ENCODE data around the gene ATP5F1A. TPM values are rescaled to one million over a fixed set of nuclear protein-coding genes. Genes with fewer than 3 reads are reported as not detected.
A peak's percentile ranks its signal among the peaks of the same experiment; 100 is the strongest.
"Not testable (repeated sequence)": the region's sequence is repeated elsewhere in the genome, so short reads cannot be mapped to it uniquely, and the experiment has no call there.

Gene ATP5F1A
- polyA plus RNA-seq, 3 donors from 2014 or later: 429 to 774 (median 468) TPM

GRCh38 chr18:46051731-46052461 is 46.2 kb downstream of the ATP5F1A start:
- H3K36me3 Mint-ChIP-seq: no peaks in the 10 kb centered on the region
- peaks cover 70% of the 10 kb centered on the region in 2 donors for H3K4me1 Mint-ChIP-seq
- peaks cover 0 to 4% (median 2%) of the 10 kb centered on the region in 3 donors for H3K27me3 Mint-ChIP-seq (ENCODE audit: low read depth in 3 of 3)
- peak overlapping the region in 2 of 5 donors; percentile 14 to 22 for H3K4me3 Mint-ChIP-seq
- DNase-seq: no peak
- peak overlapping the region; percentile 16 to 78 (median 61) for H3K27ac Mint-ChIP-seq
- H3K9me3 Mint-ChIP-seq: no peaks in the 10 kb centered on the region

DNA sequence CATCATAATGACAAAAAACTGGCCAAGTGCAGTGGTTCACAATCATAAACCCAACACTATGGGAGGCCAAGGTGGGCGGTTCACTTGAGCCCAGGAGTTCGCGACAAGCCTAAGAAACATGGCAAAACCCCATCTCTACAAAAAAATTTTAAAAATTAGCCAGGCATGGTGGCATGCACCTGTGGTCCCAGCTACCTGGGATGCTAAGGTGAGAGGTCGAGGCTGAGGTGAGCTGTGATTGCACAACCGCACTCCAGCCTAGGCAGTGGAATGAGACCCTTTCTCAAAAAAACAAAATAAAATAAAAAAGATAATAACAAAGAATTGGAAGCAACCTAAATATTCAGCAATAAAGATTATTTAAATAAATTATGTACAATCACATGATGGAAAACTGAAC is 47.8 kb downstream of the ATP5F1A start:
- DNase-seq: no peak
- Mint-ChIP-seq H3K27me3 (ENCODE audit: low read depth in 3 of 3) (peaks cover 0 to 4% (median 0%) of the 10 kb centered on the region in 3 donors), H3K9me3 (no peaks in the 10 kb centered on the region), H3K27ac (no peak overlapping the region), H3K36me3 (no peaks in the 10 kb centered on the region), H3K4me1 (peaks cover 62 to 68% of the 10 kb centered on the region in 2 donors), H3K4me3 (no peak overlapping the region)

- H3K27me3 Mint-ChIP-seq (ENCODE audit: low read depth in 3 of 3): peaks cover 0 to 4% (median 0%) of the 10 kb centered on the region in 3 donors
- peak overlapping the region in 4 of 6 donors; percentile 27 to 71 (median 57) for H3K27ac Mint-ChIP-seq
- no peak overlapping the region for H3K4me3 Mint-ChIP-seq
- no peaks in the 10 kb centered on the region for H3K9me3 Mint-ChIP-seq
- peaks cover 54 to 58% of the 10 kb centered on the region in 2 donors for H3K4me1 Mint-ChIP-seq
- H3K36me3 Mint-ChIP-seq: no peaks in the 10 kb centered on the region
- no peak for DNase-seq
Observed at GRCh38 chr18:46048641-46049040, 49.5 kb downstream of the ATP5F1A start.

DNA sequence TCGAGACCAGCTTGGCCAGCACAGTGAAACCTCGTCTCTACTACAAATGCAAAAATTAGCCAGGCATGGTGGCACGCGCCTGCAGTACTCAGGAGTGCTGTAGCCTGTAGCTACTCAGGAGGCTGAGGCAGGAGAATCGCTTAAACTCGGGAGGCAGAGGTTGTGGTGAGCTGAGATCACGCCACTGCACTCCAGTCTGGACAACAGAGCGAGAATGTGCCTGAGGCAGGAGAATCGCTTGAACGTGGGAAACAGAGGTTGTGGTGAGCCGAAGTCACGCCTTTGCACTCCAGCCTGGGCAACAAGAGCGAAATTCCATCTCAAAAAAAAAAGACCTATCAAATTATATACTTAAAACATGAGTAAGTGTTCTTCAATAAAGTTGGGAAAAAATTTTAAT is 50.7 kb downstream of the ATP5F1A start:
- not testable (repeated sequence) for H3K27ac Mint-ChIP-seq; DNase-seq; H3K4me3 Mint-ChIP-seq; H3K27me3 Mint-ChIP-seq (ENCODE audit: low read depth in 3 of 3); H3K9me3 Mint-ChIP-seq; H3K36me3 Mint-ChIP-seq
- peaks cover 54 to 58% of the 10 kb centered on the region in 2 donors for H3K4me1 Mint-ChIP-seq

- no peak overlapping the region for H3K4me3 Mint-ChIP-seq
- H3K27ac Mint-ChIP-seq: peak overlapping the region in 3 of 6 donors; percentile 27 to 68 (median 38)
- peaks cover 55 to 58% of the 10 kb centered on the region in 2 donors for H3K4me1 Mint-ChIP-seq
- no peak for DNase-seq
- peaks cover 0 to 2% (median 1%) of the 10 kb centered on the region in 3 donors for H3K27me3 Mint-ChIP-seq (ENCODE audit: low read depth in 3 of 3)
- no peaks in the 10 kb centered on the region for H3K36me3 Mint-ChIP-seq
- H3K9me3 Mint-ChIP-seq: no peaks in the 10 kb centered on the region
Observed at GRCh38 chr18:46046688-46047087, 51.4 kb downstream of the ATP5F1A start.

DNA sequence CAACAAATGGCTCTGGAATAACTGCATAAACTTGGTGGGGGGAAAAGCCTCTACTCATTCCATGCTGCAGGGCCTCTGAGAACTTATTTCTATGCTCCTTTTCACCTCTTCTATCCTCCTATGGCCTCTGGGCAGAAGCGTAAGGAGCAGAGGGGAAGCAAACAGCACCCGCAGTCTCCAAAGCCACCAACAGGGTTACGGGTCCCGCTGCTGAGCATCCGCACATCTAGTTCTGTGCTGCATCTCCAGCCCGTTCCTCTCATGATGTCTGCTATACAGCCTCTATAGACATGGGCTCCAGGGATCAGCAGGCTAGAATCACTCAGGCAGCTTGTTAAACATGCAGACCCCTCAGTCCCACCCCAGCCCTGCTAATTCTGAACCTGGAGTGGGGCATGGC is 52.0 kb downstream of the ATP5F1A start:
- peaks cover 53 to 56% of the 10 kb centered on the region in 2 donors for H3K4me1 Mint-ChIP-seq

GRCh38 chr18:46042571-46043123 is 55.4 kb downstream of the ATP5F1A start:
- Mint-ChIP-seq H3K27ac (peak overlapping the region; percentile 36 to 86 (median 77)), H3K9me3 (no peaks in the 10 kb centered on the region), H3K4me1 (peaks cover 50 to 55% of the 10 kb centered on the region in 2 donors), H3K27me3 (ENCODE audit: low read depth in 3 of 3) (peaks cover 0 to 2% (median 0%) of the 10 kb centered on the region in 3 donors), H3K36me3 (peaks cover 9 to 11% (median 10%) of the 10 kb centered on the region in 3 donors), H3K4me3 (peak overlapping the region; percentile 2 to 72 (median 60))
- DNase-seq: peak in 2 of 3 donors; percentile 5 to 8

More for the DNA sequence above, 52.0 kb downstream of the ATP5F1A start:
- no peak for DNase-seq
- no peaks in the 10 kb centered on the region for H3K36me3 Mint-ChIP-seq
- peak overlapping the region in 4 of 6 donors; percentile 20 to 68 (median 32) for H3K27ac Mint-ChIP-seq
- H3K27me3 Mint-ChIP-seq (ENCODE audit: low read depth in 3 of 3): peaks cover 0 to 2% (median 1%) of the 10 kb centered on the region in 3 donors
- H3K4me3 Mint-ChIP-seq: no peak overlapping the region
- H3K9me3 Mint-ChIP-seq: no peaks in the 10 kb centered on the region

GRCh38 chr18:46040747-46041104 is 57.4 kb downstream of the ATP5F1A start:
- peaks cover 44 to 45% of the 10 kb centered on the region in 2 donors for H3K4me1 Mint-ChIP-seq
- no peaks in the 10 kb centered on the region for H3K9me3 Mint-ChIP-seq
- peaks cover 0 to 4% (median 2%) of the 10 kb centered on the region in 3 donors for H3K27me3 Mint-ChIP-seq (ENCODE audit: low read depth in 3 of 3)
- DNase-seq: no peak
- peak overlapping the region in 4 of 6 donors; percentile 51 to 76 (median 70) for H3K27ac Mint-ChIP-seq
- peak overlapping the region in 1 of 5 donors; percentile 38 for H3K4me3 Mint-ChIP-seq
- H3K36me3 Mint-ChIP-seq: peaks cover 11 to 14% (median 12%) of the 10 kb centered on the region in 3 donors

DNA sequence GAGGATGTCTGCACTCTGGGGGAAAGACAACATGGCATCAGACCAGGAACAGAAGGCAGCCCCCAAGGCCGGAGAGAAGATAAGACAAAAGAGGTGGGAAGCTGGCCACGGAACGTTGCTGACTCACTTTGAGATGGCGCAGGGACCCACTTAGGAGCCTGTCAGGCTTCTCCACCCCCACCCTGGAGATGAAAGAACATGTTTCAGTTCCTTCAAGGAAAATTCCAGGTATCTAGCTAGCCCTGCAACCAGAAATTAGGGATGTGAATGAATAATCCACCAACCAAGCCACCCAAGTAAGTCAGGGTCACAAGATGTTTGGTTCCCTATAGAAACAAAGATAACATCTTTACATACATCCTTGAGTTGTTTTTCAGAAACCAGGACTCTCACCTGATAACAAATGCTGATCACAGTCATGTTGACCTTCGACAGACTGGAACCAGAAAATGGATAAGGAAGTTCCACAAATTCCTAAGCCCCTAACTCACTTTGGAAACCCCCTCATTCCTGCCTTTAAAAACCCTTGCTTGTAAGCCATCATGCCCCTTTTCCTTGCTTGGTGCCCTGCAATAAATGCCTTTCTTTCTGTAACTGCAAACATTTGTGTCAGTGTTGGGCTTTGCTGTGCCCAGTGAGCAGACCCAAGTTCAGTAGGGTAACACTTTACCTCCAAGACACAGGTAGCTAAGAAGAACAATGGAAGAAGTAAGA is 57.9 kb downstream of the ATP5F1A start:
- Mint-ChIP-seq H3K36me3 (peaks cover 11 to 18% (median 12%) of the 10 kb centered on the region in 3 donors), H3K9me3 (no peaks in the 10 kb centered on the region), H3K27me3 (ENCODE audit: low read depth in 3 of 3) (peaks cover 0 to 4% (median 2%) of the 10 kb centered on the region in 3 donors), H3K4me3 (no peak overlapping the region), H3K4me1 (peaks cover 43 to 45% of the 10 kb centered on the region in 2 donors), H3K27ac (peak overlapping the region in 4 of 6 donors; percentile 51 to 76 (median 70))
- no peak for DNase-seq

GRCh38 chr18:46037512-46038305 is 60.4 kb downstream of the ATP5F1A start:
- H3K27ac Mint-ChIP-seq: peak overlapping the region in 1 of 6 donors; percentile 37
- H3K9me3 Mint-ChIP-seq: no peaks in the 10 kb centered on the region

GRCh38 chr18:46035696-46036680 is 62.1 kb downstream of the ATP5F1A start:
- peaks cover 17 to 23% of the 10 kb centered on the region in 2 donors for H3K4me1 Mint-ChIP-seq
- no peaks in the 10 kb centered on the region for H3K9me3 Mint-ChIP-seq
- no peak for DNase-seq
- H3K4me3 Mint-ChIP-seq: no peak overlapping the region
- H3K27me3 Mint-ChIP-seq (ENCODE audit: low read depth in 3 of 3): peaks cover 0 to 5% (median 2%) of the 10 kb centered on the region in 3 donors
- H3K27ac Mint-ChIP-seq: peak overlapping the region in 1 of 6 donors; percentile 75
- peaks cover 11 to 26% (median 25%) of the 10 kb centered on the region in 3 donors for H3K36me3 Mint-ChIP-seq

More at GRCh38 chr18:46037512-46038305, 60.4 kb downstream of the ATP5F1A start:
- peaks cover 0 to 5% (median 2%) of the 10 kb centered on the region in 3 donors for H3K27me3 Mint-ChIP-seq (ENCODE audit: low read depth in 3 of 3)
- H3K36me3 Mint-ChIP-seq: peaks cover 11 to 20% (median 18%) of the 10 kb centered on the region in 3 donors
- H3K4me1 Mint-ChIP-seq: peaks cover 28 to 29% of the 10 kb centered on the region in 2 donors
- DNase-seq: no peak
- H3K4me3 Mint-ChIP-seq: no peak overlapping the region

- Mint-ChIP-seq H3K36me3 (peaks cover 5 to 21% (median 19%) of the 10 kb centered on the region in 3 donors), H3K4me1 (peaks cover 4 to 8% of the 10 kb centered on the region in 2 donors), H3K9me3 (no peaks in the 10 kb centered on the region), H3K27ac (no peak overlapping the region), H3K27me3 (ENCODE audit: low read depth in 3 of 3) (peaks cover 0 to 5% (median 2%) of the 10 kb centered on the region in 3 donors), H3K4me3 (no peak overlapping the region)
- DNase-seq: no peak
Observed at GRCh38 chr18:46034230-46034629, 63.9 kb downstream of the ATP5F1A start.
